ENCODE results near the gene VTN.

VTN gene

DNA sequence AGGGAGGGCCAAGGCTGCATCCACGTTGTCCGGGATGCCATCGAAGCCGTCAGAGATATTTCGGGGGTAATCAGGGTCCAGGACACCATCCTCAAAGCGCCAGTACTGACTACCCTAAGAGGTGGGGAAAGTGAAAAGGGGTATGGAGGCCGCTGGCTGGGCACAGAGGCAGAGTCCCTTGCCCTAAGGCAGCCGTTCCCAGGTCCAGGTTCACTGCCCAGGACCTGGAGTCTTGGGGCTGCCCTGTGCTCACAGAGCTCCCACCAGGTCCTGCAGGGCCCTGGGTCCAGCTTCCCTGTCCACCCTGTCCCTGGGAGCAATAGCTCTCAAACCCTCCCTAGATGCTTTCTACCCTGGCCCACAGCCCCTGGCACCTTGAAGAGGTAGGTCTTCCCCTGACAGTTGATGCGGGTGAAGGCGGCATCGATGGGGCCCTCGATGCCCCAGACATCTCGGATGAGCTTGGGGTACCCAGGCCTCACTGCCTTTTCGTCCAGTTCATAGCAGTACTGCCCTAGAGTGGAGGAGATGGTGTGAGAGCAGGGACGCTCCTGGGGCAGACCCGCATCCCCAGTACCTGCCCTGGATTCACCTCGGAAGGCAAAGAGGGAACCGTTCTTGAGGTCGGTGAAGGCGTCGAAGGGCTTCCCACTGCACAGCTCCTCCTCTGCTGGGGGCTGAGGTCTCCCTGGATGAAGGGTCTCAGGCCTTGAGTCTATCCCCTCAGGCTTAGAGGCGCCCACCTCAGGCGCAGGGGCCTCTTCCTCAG, 1.0 kb downstream of the VTN start:
- Mint-ChIP-seq H3K27ac (no peak overlapping the region), H3K4me3 (no peak overlapping the region), H3K36me3 (peaks cover 6 to 17% of the 10 kb centered on the region in 2 donors), H3K9me3 (no peaks in the 10 kb centered on the region), H3K4me1 (peaks cover 22 to 39% of the 10 kb centered on the region in 2 donors), H3K27me3 (no peaks in the 10 kb centered on the region)
- ATAC-seq (replicated peaks) (no peak), DNase-seq (no peak)

GRCh38 chr17:28368306-28368831, 1.7 kb downstream of the VTN start:
- no peak for DNase-seq
- Mint-ChIP-seq H3K4me1 (peaks cover 19 to 35% of the 10 kb centered on the region in 2 donors), H3K9me3 (no peaks in the 10 kb centered on the region), H3K36me3 (peaks cover 8 to 21% of the 10 kb centered on the region in 2 donors), H3K27me3 (no peaks in the 10 kb centered on the region), H3K4me3 (no peak overlapping the region), H3K27ac (no peak overlapping the region)
- ATAC-seq (replicated peaks): no peak

DNA sequence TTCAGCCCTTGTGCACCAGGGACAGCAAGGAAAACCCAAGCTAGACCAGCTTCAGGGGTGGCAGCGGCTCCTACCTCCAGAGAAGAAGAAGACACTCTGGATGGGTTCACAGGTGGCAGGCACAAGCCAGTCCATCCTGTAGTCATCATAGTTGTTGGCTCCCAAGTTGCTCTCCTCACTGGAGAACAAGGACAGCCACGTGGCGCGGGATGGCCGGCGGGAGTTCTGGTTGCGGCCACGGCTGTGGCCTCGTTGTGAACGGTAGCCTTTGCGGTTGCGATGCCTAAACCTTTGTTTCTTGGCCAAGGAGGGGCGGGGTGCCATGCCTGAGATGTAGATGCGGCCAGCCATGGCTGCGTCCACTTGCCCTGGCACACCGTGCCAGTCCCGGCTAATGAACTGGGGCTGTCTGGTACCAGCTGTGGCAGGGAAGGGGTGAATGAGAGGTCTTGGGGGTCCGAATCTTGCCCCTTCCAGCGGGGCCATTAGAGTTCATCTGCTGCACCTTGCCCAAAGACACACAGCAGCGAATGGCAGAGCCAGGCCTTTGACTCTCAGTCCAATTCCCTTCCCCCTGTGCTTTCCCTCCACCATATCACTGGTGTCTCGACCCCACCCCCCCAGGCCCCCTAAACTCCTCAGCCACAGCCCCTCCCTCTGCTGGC, 2.3 kb downstream of the VTN start:
- no peak for DNase-seq
- peaks cover 14 to 29% of the 10 kb centered on the region in 2 donors for H3K4me1 Mint-ChIP-seq
- ATAC-seq (replicated peaks): no peak
- no peak overlapping the region for H3K4me3 Mint-ChIP-seq
- H3K27me3 Mint-ChIP-seq: no peaks in the 10 kb centered on the region
- peaks cover 8 to 19% of the 10 kb centered on the region in 2 donors for H3K36me3 Mint-ChIP-seq
- H3K27ac Mint-ChIP-seq: no peak overlapping the region
- no peaks in the 10 kb centered on the region for H3K9me3 Mint-ChIP-seq

DNA sequence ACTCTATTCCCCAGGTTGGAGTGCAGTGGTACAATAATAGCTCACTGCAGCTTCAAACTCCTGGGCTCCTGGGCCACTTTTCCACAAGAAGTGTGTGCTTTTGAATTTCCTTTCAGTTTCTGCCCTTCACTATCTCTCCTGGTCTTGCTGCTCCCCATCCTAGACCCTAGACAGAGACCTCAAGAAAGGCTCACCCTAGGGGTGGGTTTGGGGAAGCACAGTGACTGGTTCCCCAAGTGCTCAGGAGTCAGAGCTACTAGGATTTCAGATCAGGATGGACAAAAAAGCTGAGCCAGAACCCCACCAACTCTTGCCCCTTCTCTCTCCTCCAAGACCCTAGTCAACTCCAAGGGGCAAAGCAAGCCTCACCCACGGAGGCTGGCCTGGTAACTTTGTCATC, 3.5 kb downstream of the VTN start:
- DNase-seq: no peak
- H3K4me1 Mint-ChIP-seq: peaks cover 13 to 17% of the 10 kb centered on the region in 2 donors
- H3K9me3 Mint-ChIP-seq: no peaks in the 10 kb centered on the region
- H3K4me3 Mint-ChIP-seq: no peak overlapping the region
- no peaks in the 10 kb centered on the region for H3K27me3 Mint-ChIP-seq
- no peak overlapping the region for H3K27ac Mint-ChIP-seq
- ATAC-seq (replicated peaks): no peak
- H3K36me3 Mint-ChIP-seq: peaks cover 11 to 19% of the 10 kb centered on the region in 2 donors

DNA sequence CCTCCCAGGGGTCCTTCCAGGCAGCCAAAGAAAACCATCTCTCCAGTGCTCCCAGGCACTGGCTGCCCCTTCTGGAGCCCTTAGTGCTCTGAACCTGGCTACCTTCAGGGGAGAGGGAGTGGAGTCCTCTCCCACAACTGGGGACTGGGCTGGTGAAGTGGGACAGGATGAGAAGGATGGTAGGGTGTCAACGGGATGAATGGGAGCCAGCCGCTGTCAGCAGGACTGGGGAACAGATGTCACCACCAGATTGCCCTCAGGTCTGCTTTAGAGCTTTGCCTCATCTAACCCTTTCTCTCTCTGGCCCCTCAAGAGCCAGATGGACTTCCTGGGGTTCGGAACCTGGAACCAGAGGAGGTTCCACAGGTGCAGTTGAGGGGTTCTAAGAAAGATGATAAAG, 4.6 kb downstream of the VTN start:
- no peak overlapping the region for H3K27ac Mint-ChIP-seq
- no peak overlapping the region for H3K4me3 Mint-ChIP-seq
- no peak for ATAC-seq (replicated peaks)
- no peaks in the 10 kb centered on the region for H3K9me3 Mint-ChIP-seq
- no peaks in the 10 kb centered on the region for H3K27me3 Mint-ChIP-seq
- H3K4me1 Mint-ChIP-seq: peaks cover 6 to 7% of the 10 kb centered on the region in 2 donors
- DNase-seq: no peak
- peaks cover 22% of the 10 kb centered on the region in 2 donors for H3K36me3 Mint-ChIP-seq

GRCh38 chr17:28364665-28365363, 5.3 kb downstream of the VTN start, which contains the start of gene SEBOX:
TSS of gene SEBOX (minus strand) at chr17:28365199. CDS start at chr17:28365151, 48 bp downstream.
- Mint-ChIP-seq H3K4me1 (no peaks in the 10 kb centered on the region), H3K36me3 (peaks cover 25 to 27% of the 10 kb centered on the region in 2 donors), H3K27ac (peak within 1 kb of the TSS; percentile 47), H3K9me3 (no peaks in the 10 kb centered on the region), H3K4me3 (no peak within 1 kb of the TSS), H3K27me3 (no peaks in the 10 kb centered on the region)
- DNase-seq: no peak
- no peak for ATAC-seq (replicated peaks)

- no peak for DNase-seq
- H3K36me3 Mint-ChIP-seq: peaks cover 23 to 29% of the 10 kb centered on the region in 2 donors
- no peak overlapping the region for H3K4me3 Mint-ChIP-seq
- no peaks in the 10 kb centered on the region for H3K4me1 Mint-ChIP-seq
- no peaks in the 10 kb centered on the region for H3K9me3 Mint-ChIP-seq
- no peak for ATAC-seq (replicated peaks)
- no peak overlapping the region for H3K27ac Mint-ChIP-seq
- H3K27me3 Mint-ChIP-seq: no peaks in the 10 kb centered on the region
Observed at GRCh38 chr17:28363776-28364650, 6.1 kb downstream of the VTN start.

DNA sequence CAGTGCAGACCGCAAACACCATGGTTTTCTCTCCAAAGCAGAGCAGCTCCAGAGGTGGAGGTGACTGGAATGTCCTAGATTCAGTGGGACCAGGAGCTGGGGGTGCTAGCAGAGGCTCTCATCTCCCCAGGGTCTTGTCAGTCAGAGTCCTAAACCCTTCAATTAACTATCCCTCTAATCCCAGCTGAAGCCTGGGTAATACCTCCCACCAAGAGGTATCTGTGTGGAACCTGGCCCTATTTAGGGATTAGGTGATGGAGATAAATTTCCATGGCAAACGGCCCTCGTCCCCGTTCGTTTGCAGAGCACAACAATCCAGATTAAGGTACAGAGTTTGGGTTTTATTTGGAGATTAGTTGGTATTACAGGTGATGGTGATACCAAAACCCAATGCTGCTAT, 6.9 kb downstream of the VTN start:
- H3K4me1 Mint-ChIP-seq: peaks cover under 1 to 2% of the 10 kb centered on the region in 2 donors
- no peaks in the 10 kb centered on the region for H3K9me3 Mint-ChIP-seq
- H3K27ac Mint-ChIP-seq: no peak overlapping the region
- H3K27me3 Mint-ChIP-seq: no peaks in the 10 kb centered on the region
- H3K4me3 Mint-ChIP-seq: no peak overlapping the region
- DNase-seq (no peak), ATAC-seq (replicated peaks) (no peak)
- peaks cover 23 to 29% of the 10 kb centered on the region in 2 donors for H3K36me3 Mint-ChIP-seq

DNA sequence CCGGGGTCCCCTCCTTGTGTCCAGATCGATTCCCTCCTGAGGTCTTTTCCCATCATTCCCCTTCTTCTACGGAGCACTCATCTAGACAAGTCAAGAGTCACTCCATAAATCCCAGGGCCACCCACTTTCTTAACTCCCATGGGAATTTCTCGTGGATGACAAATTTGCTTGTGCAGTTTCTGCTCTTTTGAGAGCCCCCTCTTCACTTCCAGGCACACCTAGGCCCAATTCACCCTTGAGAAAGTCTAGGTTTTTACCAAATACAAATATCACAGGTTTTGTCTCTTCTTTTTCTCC, 12.3 kb downstream of the VTN start:
- peak overlapping the region; percentile 95 for H3K27ac Mint-ChIP-seq
- peak overlapping the region; percentile 92 to 93 for H3K4me3 Mint-ChIP-seq
- ATAC-seq (replicated peaks): no peak
- H3K9me3 Mint-ChIP-seq: no peaks in the 10 kb centered on the region
- peaks cover 32 to 39% of the 10 kb centered on the region in 2 donors for H3K36me3 Mint-ChIP-seq
- no peak for DNase-seq
- peaks cover 16 to 25% of the 10 kb centered on the region in 2 donors for H3K4me1 Mint-ChIP-seq
- H3K27me3 Mint-ChIP-seq: no peaks in the 10 kb centered on the region

DNA sequence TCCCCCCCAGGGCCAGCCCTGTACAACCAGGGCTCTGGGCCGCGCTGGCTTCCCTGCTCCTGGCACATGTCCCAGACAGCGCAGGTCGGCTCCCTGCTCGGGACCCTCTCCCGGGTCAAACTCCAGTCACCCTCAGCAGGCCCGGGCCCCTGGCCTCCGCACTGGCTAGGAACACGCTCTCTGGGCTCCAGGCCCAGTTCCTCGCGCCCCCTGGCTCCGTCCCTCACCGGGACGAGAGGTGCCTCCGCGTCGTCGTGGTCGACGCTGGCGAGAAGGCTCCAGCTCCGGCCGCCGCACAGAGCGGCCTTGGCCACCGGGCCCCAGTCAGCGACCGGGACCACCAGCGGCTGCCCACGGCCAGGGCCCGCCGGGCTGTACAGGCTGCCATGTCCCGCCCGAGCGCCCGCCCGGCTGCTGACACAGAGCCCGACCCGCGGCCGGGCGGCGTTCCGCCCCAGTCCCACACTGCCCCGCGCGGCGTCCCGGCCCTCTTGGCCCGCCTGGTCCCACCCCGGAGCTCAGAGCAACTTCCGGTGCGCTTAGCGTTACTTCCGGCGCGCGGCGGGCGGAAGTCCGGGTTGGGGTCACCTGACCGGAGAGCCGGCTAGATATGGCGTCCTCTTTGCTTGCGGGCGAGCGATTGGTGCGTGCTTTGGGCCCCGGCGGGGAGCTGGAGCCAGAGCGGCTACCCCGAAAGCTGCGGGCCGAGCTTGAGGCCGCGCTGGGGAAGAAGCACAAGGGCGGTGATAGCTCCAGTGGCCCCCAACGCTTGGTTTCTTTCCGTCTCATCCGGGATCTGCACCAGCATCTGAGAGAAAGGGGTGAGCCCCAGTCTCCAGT, 12.8 kb downstream of the VTN start, which contains the start of gene POLDIP2:
TSS of gene POLDIP2 (minus strand) at position 467 of the 840 bp plus-strand sequence. CDS start at position 388, 79 bp downstream.
- H3K4me3 Mint-ChIP-seq: peak within 1 kb of the TSS; percentile 92 to 93
- peak within 1 kb of the TSS; percentile 95 for H3K27ac Mint-ChIP-seq
- H3K4me1 Mint-ChIP-seq: peaks cover 16 to 25% of the 10 kb centered on the region in 2 donors
- no peaks in the 10 kb centered on the region for H3K27me3 Mint-ChIP-seq
- no peaks in the 10 kb centered on the region for H3K9me3 Mint-ChIP-seq
- peaks cover 32 to 39% of the 10 kb centered on the region in 2 donors for H3K36me3 Mint-ChIP-seq
- ATAC-seq (replicated peaks) (peak; percentile 99), DNase-seq (peak; percentile 95)

DNA sequence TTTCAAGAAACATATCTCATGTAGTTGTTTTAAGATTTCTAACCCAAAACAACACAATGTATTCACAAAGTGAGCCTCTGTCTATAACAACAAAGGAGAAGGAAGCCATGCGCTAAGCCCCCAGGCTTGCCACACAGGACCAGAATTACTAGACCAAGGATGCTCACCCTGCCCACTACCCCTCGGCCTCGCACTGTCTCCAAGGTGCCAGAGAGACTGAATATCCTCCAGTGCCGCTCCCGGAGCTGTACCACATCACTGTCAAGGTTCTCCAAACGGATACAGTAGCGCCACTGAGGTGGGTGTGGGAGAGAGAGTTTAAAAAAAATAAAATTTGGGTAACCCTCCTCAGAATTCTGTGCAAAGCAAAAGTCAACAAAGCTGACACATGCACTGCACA, 19.8 kb downstream of the VTN start:
- Mint-ChIP-seq H3K9me3 (no peaks in the 10 kb centered on the region), H3K36me3 (peaks cover 37 to 50% of the 10 kb centered on the region in 2 donors), H3K27ac (no peak overlapping the region), H3K4me3 (no peak overlapping the region), H3K4me1 (no peaks in the 10 kb centered on the region), H3K27me3 (no peaks in the 10 kb centered on the region)
- no peak for ATAC-seq (replicated peaks)
- DNase-seq: no peak

GRCh38 chr17:28348979-28349378, 21.1 kb downstream of the VTN start:
- DNase-seq: no peak
- no peak overlapping the region for H3K4me3 Mint-ChIP-seq
- H3K27me3 Mint-ChIP-seq: no peaks in the 10 kb centered on the region
- H3K4me1 Mint-ChIP-seq: peaks cover 0 to under 1% of the 10 kb centered on the region in 2 donors
- H3K36me3 Mint-ChIP-seq: peaks cover 39 to 53% of the 10 kb centered on the region in 2 donors
- ATAC-seq (replicated peaks): no peak
- no peak overlapping the region for H3K27ac Mint-ChIP-seq
- H3K9me3 Mint-ChIP-seq: no peaks in the 10 kb centered on the region

All from stimulated activated naive B cell treated with anti-CD40 and anti-IgM and Interleukin-4, amounts not matched to agents 10 μg/mL and 1 μg/mL and 100 μg/mL, for 72 hours (primary cell).